HUDEP-2 (cell line): ENCODE measurements around the gene CFAP74.

Experiments
- DNase-seq, 76 experiments: peaks; one replicate each; lab custom pipeline; 2025; ENCODE audit not compliant: unreplicated experiment in 76 of 76; lab: John Stamatoyannopoulos, UW

Gene CFAP74, protein sequence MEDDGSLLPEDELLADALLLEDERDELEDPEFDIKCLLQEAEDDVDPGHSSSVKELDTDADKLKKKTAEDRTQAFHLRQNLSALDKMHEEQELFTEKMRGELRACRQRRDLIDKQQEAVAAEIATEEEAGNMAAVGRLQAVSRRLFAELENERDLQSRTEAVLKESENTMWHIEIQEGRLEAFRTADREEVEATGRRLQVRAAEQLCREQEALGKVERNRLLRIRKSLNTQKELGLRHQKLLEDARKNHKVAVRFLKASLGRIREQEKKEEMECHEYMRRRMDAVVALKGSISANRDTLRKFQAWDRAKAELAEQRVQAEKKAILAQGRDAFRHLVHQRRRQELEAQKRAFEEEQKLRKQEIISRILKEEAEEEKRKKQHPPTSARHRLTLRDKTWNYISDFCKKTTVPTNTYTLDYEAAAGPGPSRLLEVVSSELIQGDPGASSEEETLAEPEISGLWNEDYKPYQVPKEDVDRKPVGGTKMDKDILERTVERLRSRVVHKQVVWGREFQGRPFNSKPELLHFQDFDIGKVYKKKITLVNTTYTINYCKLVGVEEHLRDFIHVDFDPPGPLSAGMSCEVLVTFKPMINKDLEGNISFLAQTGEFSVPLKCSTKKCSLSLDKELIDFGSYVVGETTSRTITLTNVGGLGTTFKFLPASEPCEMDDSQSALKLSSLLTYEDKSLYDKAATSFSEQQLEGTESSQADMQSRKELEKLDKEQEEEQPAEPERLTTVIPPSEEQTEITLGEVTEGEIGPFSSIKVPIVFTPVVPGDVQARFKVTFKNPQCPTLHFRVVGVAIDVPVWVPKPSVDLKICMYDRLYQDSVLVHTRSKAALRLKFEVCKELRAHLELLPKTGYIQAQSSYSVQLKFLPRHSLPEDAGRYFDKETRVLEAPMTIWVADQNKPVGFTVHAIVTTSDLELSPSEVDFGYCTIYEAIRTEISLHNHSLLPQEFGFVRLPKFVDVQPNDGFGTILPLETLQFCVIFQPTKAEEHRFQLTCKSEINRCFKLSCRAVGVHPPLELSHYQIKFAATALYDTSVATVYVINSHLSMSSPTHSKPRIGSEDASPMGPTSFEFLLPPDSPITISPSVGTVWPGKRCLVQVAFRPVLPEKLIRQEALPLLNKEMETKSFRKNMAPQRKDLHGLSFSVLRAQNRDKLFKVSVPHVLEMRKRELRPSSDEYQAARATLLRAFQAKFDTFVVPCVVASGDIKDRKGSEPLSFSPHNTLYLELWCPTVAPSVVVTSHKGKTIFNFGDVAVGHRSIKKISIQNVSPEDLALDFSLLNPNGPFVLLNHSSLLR (N-terminal part only)

DNA sequence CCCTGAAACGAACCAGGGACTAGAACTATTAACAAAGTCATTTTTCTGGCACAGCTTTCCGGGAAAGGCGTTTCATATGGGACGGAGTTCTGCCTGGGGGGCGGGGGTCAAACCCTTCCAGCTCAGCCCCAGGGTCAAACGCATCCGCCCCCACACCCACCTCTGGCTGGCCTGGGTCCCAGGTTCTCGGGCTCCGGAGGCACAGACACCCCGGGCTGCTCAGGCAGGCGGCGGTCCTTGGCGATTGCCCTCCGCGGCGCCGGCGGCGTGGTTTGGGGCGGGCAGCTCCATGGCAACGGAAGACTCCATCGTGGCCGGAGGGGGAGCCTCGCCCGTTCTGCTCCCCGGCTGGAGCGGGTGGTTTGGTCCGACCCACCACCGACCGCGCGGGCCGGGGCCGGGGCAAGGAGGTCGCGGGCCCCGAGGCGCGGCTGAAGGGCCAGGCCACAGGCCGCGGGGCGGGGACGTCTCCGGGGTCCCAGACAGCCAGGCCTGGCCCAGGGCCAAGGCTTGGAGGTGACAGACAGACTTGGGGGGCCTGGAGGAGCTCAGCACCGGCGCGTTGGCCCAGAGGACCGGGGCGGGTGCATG lies at the start of gene CFAP74:
TSS of gene CFAP74 (minus strand) at position 246 of the 591 bp plus-strand sequence. CDS start 12,830 bp downstream, outside the sequence.
- DNase-seq = peak in 1 of 76 experiments; percentile 9

DNA sequence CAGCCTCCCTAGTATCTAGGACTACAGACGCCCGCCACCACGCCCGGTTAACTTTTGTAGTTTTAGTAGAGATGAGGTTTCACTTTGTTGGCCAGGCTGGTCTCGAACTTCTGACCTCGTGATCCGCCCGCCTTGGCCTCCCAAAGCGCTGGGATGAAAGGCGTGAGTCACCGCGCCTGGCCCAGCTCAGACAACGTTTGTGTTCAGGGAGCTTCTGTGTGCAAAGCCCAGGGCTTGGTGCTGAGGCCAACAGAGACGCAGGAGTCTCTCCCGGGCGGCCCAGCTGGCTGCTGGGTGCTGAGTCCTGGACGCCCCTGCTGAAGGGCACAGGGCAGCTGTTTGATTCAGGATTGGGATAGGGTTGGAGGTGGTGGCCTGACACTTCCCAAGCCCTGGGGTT lies 49.6 kb upstream of the CFAP74 start:
- no peak for DNase-seq

DNA sequence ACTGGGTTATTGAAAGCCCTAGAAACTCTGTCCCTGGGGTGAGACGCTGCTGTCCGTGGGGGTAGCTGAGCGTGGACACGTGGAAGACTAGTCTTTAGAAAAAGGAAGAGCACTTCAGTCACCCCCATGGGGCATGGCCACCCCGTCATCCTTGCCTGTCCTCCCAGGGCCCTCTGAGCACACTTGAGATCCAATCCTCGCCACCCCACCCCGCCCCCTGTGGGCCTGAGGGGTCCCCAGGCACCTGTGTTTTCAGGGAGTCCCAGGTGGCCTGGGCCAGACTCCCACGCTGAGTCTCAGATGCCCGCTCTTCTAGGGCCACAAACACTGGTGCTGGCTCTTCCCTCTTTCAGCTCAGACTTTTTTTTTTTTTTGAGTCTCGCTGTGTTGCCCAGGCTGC lies 49.2 kb upstream of the CFAP74 start:
- DNase-seq = no peak

DNA sequence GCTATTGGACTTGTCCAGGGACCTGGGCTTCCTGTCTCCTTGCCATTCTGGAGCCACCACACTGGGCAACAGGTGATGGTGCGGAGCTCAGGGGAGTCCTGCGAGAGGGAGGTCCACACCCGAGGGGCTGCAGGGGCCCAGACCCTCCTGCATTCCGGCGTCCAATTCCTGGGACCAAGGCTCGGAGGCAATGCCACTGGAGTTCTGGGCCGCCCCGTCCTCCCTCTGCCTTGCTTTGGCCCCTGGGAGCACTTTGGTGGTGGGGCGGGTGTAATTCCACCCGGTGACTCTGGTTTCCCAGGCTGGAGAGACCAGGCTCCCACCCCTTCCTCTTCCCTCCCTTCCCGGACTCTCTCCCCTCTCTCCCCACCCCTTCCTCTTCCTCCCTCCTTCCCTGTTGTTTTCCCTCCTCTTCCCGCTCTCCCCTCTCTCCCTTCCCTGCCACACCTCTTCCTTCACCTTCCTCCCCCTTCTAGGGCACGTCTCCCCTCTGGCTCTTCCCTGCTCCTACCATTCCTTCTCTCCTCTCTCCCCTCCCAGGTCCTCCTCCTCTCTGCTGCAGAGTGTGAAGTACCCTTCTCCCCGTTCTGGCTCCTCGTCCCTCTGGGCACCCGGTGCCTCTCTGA lies 48.6 kb upstream of the CFAP74 start:
- no peak for DNase-seq

DNA sequence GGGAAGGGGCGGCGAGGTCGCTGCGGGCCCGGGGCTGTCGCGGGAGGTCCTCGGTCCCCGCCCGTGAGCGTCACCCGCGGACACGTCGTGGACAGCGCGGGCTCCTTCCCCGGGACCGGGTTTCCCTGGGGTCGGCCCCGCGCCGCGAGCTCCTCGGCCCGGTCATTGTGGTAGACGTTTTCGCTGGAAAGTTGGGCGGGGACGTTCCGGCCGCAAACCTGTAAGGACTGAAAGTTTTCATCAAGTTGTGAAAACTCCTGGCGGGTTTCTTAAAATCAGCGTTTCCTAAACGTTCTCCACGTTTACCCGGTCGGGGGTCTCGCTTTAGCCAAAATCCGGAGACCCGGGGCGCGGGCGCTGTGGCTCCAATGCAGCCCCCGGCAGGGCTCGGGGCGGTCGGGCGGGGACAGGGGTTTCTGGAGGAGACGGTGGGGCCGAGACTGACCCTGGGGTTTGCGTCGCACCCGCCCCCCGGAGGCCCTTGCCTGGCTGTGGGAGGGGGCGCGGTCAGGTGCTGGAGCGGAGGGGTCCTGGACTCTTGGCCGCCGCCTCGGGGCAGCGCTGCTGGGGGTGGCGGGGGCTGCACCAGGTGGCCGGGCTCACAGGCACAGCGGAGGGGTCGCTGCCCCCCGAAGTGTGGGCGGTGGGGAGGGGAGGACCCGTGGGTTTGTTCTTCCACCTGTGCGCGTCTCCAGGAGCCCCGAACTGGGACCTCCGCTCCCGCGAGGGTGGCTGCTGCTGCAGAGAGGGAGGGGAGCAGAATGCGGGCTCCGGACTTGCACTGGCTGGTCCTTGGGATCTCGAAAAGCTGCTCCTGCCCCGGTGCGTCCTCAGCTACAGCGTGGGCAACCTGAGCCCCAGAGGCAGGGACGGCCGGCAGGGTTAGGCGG lies 47.5 kb upstream of the CFAP74 start:
- DNase-seq = no peak

DNA sequence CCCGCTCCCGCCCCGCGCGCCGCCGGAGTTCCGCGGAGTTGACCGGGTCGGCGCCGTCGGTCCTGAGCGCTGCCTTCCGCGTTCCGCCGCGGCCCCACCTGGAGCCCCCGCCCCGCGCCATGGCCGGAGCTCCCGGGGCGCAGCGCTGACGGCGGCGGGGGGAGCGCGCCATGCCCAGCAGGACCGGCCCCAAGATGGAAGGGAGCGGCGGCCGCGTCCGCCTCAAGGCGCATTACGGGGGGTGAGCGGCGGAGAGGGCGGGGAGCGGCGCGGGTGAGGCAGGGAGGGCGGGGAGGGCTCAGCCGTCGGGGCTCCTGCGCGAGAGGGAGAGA lies 46.8 kb upstream of the CFAP74 start:
- DNase-seq = no peak

DNA sequence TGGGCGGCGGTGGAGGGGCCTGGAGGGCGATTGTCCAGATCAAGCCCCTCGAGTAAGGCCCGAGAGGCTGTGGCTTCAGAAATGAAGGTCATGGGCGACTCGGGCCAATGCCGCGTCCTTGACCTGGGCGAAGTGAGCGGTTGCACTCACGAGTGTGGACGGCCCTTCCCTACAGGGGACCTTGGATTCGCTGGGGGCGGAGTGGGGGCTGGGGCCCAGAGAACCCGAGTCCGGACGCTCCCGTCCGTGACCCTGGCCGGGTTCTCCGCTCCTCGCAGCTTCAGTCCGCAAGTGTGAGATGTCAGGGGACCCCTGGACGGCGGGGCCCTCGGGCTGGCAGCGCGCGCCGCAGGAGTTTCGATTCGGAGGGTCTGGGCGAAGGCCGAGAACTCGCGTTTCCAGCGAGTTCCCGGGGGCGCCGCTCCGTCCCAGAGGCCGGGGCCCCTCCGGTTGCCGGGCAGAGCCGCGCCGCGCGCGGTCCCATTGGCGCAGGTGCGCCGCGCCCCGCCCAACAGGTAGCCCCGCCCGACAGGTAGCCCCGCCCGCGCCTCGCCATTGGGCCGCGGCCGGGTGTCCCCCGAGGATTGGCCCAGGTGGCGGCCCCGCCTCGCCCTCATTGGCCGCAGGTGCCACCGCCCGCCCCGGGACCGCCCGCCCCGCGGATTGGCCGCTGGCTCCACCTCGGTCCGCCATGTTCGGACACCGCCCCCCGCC lies 46.3 kb upstream of the CFAP74 start, which contains the start of gene PRKCZ:
TSS of gene PRKCZ (plus strand) at position 694 of the 714 bp plus-strand sequence. CDS start 220 bp downstream, outside the sequence.
- peak in 1 of 76 experiments; percentile 1 for DNase-seq

DNA sequence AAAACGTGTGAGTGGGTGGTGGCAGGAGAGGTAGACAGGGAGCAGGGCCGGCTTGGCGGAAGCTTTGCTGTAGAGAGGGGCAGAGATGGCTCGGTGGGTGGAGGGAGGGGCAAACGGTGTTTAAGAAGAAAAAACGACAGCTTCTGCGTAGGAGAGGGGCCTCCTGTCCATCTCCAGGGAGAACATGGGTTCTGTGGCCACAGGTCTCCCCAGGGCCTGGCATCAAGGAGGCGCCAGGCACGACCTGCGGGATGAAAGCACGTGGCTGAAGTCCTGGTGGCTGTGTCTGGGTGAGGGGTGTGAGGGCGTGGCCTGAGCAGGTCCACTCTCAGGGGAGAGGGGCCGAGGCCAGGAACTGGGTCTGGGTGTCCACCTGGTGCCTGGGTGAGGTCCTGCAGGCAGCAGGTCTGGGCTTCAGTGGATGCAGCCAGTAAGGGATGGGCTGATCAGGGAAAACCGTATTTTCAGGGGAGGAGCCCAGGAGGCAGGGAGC lies 45.7 kb upstream of the CFAP74 start:
- no peak for DNase-seq

DNA sequence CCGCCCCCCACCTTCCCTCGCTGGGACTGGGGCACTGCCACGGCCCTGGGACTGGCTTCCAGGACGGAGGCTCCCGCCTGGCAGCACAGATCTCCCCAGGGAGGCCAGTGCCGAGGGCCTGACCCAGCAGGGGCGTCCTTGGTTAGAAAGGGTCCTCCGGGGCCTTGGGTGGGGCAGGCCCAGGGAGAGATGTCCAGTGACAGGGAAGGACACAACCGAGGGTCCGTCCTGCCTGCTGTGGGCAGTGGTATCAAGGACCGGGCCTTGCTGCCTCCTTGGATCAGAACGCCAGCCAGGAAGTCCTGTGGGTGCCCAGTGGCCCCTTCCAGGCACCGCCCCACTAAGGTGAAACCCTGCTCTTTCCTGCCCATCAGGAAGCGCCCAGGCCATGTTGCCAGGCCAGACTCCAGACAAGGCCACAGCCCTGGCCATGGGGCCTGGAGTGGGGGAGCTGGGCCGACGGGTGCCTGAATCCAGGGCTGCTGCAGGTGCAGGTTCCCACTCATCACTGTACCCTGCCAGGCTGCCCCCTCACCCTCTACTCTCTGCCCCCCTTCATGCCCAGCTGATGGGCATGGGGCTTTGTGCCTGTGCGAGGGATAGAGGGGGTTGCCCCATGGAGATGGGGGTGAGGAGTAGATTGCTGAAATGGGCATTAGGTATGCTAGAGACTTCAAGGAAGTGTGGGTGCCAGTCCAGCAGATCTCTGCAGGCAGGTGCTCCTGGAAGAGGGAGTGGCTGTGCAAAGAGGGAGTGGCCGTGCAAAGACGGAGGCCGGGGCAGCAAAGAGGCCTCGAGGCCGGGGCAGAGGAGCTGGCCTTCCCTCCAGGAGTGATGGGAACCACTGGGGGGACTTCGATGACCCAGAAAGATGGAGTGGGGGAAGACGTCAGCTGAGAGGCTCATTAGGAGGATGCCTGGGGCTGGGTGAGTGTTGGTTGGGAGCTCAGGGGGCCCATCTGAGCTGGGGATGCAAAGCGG lies 44.5 kb upstream of the CFAP74 start:
- no peak for DNase-seq

DNA sequence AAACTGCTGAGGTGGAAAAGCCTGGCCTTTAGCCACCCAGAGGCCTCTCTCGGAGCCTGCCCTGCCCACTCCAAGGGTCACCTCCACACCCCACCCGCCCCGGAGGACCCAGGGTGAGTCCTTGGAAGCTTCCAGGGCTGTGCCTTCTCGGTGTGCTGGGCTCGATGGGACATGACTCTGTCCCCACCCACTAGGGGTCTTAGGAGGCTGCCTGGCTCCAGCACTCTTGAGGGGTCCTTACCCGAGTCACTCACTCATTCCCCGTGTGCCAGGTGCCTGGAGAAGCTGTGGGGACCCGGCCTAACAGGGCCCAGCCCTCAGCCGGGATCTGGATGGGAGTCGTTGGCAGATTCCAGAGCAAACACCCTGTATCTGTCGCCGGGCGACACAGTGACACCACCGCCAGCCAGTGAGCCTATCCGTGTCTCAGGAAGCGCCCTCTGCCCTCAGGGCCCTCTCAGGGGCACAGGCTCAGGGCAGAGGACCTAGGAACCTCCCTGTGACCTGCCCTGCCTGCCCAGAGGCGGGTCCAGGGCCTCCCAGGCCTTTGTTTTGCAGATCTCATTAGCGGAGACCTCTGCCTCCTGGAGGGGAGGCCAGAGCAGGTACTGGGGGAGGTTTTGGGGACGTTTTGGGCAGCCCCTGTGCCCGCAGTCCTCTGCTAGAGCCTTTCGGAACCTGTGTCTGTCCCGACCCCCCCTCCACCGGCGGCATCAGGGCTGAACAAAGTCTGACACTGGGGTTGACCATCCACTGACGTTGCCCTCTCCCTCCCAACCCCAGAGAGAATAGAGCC lies 43.6 kb upstream of the CFAP74 start:
- no peak for DNase-seq

DNA sequence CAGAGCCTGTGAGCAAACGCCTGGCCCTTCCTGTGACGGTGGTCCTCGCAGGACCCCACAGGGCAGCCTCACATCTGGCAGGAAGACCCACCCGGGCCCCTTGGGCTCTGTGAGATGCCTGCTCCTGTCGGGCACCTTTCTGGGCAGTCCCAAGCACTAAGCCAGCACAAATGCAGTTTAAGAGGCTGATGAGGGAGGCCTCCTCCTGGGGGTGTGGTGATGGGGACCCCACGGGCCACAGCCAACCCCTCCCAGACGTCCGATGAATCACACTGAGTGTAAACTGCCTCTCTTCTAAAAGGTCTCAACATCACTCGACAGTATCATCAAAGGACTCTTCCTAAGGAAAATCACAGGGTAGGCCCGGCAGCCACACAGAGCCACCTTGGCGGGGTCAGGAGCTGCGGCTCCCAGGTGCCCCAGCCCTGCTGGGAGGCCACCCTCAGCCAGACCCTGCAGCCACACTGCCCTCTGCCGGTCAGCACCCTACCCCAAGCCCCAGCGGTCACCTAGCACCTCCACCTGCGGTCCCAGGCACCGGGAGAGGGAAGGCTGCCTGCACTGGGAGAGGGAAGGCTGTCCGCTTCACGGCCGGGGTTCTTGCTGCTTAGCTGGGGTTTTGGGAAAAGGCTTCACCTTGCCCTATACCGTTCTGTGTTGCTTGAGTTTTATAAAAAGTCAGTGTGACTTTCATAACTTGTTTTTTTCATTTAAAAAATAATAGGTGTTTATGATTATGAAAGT lies 42.8 kb upstream of the CFAP74 start:
- peak in 36 of 76 experiments; percentile 2 to 56 (median 16) for DNase-seq

DNA sequence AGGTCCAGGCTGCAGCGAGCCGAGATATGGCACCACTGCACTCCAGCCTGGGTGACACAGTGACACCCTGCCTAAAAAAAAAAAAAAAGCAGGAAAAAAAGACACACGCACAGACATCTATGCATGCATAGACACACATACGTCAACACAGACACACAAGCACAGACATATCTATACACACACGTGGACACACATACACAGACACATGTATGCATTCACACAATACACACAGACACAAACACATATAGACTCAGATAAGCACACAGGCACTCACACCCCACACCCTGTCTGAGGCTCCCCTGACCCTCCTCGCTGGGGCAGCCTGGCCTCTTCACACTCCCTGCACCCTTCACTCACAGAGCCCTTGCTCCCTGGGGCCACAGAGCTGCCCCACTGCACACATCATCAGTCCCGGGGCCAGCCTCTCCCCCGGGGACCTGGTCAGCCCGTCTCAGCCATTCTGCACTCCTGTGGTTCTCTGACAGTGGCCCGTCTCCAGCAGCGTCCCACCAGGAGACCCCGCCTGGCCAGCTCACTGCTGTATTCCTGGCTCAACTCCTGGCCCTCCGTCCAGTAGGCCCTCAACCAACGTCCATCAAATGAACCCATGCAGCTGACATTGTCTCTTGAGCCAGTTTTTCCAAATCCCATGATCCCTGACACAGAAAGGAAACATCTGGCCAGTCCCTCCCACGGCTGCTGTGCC lies 42.0 kb upstream of the CFAP74 start:
- no peak for DNase-seq

DNA sequence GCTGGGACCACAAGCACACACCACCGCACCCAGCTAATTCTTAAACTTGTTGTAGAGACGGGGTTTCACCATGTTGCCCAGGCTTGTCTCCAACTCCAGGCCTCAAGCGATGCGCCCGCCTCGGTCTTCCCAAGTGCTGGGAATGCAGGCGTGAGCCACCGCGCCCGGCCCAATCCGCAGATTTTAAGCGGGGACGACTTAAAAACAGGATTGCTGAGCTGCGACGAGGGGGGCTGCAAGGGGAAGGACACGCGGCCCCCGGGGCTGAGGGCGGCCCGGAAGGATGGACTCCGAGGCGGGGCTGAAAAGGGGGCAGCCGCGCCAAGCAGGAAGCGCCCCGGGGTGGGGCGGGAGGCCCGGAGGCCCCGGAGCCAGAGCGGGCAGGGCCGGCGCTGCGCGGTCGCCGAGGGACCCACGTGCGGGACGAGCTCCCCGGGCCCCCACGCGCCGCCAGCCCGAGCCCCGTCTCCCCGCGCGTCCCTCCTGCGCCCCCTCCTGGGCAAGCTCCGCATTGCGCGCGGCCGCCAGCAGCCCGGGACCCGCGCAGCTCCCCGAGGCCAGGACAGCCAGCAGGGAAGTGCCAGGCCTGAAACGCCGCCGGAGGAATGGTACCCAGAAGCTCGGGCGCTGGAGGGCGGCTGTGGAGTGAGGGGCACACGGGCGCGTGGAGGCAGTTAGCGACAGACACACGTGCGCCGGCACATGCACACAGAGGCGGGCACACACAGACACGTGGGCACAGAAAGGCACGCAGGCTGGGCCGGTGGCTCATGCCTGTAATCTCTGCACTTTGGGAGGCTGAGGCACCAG lies 41.1 kb upstream of the CFAP74 start:
- peak in 38 of 76 experiments; percentile 2 to 57 (median 31) for DNase-seq

DNA sequence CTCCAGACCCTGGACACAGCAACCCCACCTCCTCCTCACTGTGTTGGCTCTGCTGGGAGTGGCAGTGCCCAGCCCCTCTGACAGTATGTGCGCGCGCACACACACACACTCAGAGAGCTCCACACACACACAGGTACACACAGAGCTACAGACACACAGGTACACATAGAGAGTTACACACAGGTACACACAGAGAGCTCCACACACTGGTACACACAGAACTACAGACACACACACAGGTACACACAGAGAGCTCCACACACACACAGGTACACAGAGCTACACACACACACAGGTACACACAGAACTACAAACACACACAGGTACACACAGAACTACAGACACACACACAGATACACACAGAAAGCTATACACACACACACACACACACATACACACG lies 40.3 kb upstream of the CFAP74 start:
- no peak for DNase-seq
